HG03521 (cell line): Measurements from ENCODE around the gene RUNX2.
"Not testable (repeated sequence)": the region's sequence is repeated elsewhere in the genome, so short reads cannot be mapped to it uniquely, and the experiment has no call there.

Source experiments
- ATAC-seq: cut with Tn5 transposase; IDR thresholded peaks from one replicate; pipeline ENCODE4 v1.9.1; 2021; ENCODE audit warnings: mild to moderate bottlenecking, moderate library complexity; ENCODE audit not compliant: unreplicated experiment

Gene RUNX2

DNA sequence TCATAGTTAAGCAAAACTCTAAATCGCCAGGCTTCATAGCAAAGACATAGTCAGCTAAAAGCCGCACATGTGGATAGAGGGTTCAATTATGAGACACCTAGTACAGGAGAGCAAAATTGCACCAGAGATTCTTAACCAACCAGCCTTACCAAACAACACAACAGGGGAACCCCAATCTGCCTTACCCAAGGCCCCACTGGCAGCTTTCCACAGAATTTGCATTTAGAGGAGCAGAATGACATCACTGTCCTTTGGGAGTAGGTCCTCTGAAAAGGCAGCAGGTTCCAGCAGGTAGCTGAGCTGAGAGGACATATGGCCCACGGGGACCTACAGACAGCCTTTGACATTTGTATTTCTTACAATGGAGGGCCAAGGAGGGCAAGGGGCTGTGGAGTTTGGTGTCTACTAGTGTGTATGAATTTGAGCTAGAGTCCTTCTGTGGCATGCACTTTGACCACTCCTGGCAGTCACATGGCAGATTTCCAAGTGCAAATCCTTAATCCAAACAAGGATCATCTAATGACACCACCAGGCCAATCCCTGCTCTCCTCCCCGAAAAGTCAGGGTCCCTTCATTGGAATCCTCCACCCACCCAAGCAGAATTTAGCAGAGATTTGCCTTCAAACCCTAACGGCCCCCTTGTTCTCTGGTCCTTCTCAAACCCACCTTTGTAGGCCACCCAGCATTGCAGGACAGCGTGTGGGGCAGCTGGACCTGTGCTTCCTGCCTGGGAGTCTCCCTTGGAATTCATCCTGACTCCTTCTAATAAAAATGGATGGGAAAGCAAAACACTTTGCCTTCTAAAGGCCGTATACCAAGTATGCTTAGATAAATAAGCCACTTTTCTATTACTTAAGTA, 220.8 kb downstream of the RUNX2 start:
- ATAC-seq: peak; percentile 88

DNA sequence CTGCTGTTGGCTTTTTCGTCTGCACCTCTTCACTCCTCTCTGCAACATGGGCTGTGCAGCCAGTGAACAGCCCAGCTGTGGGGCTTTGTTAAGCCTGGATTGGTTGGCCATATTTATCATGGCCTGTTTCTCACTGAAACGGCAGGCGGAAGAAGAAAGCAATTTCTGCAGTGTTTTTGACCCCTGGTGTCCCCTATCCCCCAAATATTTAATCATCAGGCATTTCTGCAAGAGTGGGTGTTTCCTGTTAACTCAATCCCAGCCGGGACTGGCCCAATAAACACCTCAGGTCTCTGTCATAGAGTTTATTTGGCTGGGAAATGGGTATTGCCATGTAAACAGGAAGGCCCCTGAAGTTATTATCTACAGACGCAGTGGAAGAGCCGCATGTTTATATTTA, 224.4 kb downstream of the RUNX2 start:
- ATAC-seq: no peak

DNA sequence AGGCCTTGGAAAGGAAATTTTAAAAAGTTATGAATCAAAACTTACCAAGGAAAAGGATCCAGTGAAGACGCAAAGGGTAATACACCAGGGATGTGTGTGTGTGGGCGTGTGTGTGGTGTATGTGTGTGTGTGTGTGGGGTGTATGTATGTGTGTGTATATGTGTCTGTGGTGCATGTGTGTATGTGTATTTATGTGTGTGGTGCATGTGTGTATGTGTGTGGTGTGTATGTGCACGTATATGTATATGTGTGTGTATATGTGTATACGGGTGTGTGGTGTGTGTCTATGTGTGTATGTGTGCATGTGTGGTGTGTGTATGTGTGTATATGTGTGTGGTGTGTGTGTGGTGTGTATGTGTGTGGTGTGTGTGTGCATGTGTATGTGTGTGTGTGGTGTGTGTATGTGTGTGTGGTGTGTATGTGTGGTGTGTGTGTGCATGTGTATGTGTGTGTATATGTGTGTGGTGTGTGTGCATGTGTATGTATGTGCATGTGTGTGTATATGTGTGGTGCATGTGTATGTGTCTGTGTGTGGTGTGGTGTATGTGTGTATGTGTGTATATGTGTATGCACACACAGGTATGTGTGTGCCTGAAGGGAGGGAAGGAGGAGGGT, 225.7 kb downstream of the RUNX2 start:
- ATAC-seq: no peak

DNA sequence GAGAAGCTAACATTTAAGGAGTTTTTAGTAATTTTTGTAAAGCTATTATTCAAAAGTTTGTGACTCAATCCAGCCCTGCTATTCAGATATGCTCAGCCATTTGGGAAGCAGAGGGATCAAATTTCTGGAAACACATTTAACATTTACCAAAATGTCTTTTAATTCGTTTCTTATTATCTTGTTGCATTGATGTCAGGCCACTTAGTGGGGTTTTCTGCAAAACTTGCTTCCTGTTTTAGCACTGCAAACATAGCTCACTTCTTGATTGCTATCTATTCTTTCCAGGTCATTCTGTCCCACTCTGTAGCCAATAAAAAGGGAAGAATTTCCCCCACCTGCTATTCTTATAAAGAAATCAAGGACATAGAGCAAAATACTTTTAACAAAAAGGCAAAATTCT, 226.5 kb downstream of the RUNX2 start:
- no peak for ATAC-seq

DNA sequence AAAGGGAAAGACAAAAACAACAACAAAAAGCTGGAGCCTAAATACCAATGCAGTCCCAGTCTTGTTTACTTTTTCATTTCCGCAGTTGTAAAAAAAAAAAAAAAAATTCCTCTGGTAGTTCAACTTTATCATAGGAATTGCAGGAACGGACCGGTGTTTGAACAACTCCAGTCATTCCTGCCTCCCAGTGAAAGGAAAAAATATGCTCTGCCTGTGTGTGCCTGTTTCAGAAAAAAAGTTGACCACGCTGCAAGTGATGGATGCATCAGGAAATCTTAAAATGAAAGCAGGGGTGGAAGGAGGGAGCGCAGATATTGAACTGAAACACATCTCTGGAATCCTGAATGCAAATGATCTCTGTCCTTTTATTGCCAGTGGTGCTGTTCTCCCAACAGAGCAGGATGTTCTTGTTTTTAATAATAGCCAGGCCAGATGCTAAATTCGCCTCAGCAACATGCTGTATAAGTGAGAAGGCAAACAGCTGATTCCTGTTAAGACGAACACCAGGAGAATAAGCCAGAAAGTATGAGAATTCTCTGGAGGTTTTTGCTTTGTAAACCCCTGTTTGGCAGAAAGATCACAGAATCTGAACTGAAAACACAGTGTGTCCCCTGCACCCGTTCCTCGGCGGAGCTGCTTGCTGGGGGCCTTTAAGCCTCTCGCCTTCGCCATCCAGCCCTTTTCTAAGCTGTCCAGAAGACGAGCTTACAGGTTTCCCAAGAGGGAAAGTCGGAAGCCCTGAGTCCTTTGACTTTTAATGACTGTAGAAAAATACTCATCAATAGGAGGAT, 228.0 kb downstream of the RUNX2 start:
- ATAC-seq: no peak

DNA sequence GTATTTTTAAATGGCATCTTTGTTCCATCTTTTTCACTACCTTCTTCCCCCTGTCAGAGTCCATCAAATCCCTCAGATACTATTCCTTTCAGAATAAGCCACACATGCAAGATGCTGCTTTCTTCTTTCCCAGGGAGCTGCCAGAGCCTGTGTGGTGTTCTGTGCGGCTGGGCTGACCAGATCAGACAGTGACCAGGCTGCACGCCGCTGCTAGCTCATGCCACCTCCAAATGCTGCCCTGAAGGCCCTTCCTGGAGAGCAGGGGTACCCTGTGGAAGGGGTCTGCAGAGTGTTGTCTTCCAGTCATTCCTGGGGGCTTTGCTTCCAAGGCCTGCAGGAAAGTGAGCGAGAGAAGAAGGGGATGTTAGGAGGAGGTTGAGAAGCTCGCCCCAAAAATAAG, 228.7 kb downstream of the RUNX2 start:
- ATAC-seq: no peak

DNA sequence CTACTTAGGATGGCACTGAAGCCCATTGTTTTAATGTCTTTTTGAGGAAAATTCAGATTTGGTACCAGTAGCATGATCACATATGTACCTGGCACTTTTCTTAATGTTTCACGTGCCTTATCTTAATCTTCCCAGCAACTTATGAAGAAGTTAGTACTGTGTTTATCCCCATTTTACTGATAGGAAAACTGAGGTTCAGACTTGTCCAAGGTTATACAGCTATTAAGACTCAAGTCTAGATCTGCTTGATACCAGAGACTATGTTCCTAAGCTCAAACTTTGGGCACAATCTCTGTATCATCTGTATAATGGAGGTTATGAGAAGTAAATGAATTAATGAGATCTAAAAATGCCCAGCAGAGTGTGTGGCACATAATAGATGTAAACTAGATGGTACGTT, 229.3 kb downstream of the RUNX2 start:
- no peak for ATAC-seq

DNA sequence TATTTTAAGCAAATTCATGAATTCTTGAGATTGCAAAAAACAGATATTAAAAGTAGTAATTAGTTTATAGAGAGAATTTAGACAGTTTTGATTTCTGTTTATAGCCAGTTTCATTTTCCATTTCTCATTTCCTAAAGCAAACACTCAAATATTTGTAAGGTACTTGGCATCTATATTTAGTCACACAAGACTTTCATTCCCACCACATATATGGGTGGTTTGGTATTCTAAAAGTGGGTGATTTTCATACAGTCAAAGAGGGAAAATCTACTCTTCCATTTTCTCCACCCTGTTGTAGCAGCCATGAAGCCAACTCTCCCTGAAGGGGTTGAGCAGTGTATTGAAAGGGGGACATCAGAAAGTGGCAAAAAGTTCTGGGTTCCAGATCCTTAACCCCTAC, 230.7 kb downstream of the RUNX2 start:
- no peak for ATAC-seq

DNA sequence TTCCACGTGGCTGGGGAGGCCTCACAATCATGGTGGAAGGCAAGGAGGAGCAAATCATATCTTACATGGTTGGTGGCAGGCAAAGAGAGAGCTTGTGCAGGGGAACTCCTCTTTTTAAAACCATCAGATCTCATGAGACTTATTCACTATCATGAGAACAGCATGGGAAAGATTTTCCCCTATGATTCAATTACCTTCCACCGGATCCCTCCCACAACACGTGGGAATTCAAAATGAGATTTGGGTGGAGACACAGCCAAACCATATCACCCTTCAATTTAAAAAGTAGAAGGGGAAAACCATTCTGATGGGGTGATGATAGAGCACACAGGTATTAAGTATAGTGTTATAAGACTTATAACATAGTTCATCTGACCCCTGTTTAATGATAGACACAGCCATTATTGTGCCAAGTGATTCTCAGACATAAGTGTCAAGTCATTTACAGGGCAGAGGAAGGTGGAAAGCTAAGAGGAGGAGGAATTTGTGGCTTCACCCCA, 232.2 kb downstream of the RUNX2 start:
- ATAC-seq: not testable (repeated sequence)

DNA sequence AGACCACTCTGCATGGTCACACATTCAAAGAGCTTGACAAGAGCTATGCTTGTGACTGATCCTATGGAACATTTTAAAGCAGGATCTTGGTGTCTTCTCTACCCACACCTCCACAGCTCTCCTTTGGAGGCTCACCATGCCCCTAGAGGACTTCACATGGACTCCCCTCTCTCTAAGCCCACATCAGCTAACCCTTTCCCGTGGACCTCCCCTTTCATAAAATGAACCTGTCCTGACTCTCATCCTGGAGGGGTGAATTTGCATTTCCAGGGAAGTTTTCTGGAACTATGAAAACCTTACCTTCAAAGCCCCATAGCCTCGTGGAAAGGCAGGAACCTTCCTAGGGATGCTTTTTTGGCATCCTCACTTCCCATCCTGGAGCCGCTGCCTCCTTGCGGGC, 234.0 kb downstream of the RUNX2 start:
- no peak for ATAC-seq

DNA sequence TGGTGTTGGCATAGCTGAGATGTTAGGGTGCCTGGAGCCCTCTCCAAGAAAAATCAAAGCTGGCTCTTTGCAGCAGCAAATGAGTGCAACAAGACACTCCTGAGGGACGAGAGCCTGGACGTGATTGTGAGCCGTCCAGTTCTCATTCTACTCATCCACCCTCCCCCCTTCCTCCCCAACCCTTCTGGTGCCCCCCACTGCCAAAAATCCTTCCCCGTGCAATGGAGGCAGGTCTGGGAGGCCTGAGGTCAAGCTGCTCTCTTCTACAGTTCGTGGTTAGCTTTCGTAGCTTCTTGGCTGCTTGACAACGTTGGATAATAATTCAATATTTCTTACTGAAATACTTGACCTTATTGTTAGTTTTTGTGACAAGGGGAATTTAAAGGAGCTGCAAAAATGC, 234.9 kb downstream of the RUNX2 start:
- ATAC-seq: no peak

DNA sequence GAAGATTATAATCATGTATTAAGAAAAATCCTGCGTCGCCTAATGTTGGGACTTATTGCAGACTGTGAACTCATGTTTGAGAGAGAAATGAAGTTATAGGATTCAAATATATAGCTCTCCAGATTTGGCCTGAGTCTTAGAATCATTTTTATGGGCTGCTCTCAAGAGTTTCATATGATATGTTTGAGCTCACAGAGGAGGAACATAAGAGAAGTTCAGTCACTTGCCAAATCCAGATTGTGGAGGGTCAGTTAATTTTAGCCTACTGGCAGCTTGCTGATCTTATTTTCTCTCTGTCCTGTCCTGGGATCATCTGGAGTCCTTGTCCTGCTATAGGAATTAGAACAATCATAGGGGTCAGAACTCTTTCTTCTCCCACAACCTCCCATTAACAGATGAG, 235.7 kb downstream of the RUNX2 start:
- no peak for ATAC-seq

DNA sequence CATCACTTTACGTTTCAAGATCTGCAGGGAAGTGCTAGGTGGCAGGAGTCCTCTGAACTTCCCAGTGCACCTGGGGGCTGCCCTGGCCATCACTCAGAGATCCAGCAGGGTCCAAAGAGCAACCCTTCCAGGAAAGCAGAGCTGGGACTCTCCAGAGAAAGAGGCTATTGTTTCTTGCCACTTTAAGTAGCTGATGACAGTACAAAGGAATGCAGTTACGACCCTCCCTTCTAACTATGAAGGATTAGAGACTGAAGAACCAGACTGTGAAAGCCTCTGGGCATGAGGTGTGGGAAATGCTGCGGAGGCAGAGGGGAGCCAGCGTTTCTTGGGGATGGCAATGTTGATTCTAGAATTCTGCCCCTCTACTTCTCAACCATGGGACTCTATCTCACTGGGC, 238.8 kb downstream of the RUNX2 start:
- no peak for ATAC-seq

DNA sequence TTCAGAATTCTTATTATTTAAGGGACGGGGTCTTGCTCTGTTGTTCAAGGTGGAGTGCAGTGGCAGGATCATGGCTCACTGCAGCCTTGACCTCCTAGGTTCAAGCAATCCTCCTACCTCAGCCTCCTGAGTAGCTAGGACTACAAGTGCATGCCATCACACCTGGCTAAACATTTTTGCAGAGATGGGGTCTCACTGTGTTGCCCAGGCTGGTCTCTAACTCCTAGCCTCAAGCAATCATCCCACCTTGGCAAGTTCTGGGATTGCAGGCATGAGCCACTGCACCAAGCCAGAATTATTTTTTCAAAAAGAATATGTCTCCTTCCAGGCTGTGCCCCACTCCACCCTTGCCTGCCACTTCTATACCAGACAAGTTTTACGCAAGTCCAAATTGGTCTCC, 239.7 kb downstream of the RUNX2 start:
- no peak for ATAC-seq

DNA sequence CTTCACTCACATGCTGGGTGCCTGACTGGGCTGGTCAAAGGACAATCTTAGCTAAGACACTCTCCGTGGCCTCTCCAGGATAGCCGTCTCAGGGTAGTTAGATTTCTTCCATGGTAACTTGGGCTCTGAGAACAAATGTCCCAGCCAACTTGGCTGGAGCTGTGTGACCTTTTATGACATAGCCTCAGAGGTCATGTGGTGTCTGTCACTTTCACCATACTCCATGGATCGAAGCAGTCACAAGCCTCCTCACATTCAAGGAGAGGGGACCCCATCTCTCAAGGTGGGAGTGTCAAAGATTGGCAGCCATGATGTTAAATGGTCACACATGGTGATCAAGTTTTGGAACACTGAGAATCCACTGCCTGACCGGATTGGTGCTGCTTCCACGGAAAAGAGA, 240.5 kb downstream of the RUNX2 start:
- no peak for ATAC-seq

DNA sequence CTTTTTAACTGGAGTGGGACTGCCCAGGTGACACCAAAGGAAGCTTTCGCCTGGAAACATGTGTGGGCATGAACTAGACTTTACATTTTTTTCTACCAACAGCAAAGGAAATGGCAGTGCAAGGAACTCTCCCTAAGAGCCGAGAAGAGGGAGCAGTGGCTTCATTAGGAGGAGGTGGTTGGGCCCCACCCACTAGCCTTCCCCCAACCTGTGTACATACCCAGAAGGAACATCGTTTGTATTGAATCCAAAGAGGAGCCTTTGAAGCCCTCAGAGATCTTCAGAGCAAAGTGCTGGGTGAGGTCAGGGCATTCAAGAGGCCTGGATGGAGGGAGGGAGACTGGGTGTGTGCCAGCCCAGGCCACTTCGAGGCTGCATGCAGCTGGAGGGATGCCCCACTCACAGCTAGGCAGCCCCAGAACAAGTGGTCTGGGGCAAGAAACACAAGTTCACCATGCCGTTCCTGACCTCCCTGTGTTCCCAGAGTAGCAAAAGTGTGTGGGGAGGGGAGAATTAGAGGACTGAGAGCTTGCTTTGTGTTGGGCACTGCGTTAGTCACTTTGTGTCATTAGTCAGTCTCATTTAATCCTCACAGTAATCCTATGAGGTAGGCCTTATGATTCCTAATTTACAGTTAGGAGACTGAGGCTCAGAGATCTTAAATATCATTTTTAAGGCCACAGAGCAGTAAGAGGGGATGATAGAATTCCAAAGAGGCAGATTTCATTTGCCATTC, 241.2 kb downstream of the RUNX2 start:
- no peak for ATAC-seq

DNA sequence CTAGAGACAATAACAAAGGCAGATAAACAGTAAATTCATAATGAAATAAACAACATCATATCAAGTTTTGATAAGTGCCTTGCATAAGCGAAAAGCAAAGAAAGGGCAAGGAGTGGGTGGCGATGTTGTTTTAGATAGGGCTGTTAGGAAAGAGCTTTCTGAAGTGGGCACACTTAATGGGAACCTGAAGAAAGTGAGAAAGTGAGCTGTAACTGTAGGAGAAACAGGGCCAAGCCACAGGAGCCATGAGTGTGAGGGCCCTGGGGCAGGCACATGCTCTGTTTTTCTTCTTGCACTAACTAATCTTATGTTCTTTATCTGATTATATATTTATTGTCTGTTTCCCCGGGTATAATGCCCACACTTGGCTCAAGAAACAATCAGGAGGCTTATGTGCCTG, 243.0 kb downstream of the RUNX2 start:
- no peak for ATAC-seq

DNA sequence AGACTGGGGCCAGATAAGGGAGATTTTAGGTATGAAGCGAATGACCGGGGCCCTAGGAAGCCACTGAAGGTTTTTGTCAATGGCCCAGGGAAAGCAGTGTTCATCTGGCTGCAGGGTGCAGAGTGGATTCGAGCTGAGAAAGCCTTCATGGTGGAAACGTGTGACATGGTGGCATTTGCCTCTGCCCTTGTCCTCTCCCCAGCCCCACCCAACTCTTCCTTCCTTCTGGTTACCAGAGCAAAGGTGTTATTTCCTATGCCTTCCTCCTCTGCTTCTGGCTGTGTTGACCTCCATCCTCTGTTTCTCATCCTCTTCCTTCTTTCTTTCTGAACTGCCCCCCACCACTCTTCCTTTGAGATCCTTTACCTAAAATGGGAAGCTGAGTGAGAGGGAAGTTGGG, 244.7 kb downstream of the RUNX2 start:
- no peak for ATAC-seq

DNA sequence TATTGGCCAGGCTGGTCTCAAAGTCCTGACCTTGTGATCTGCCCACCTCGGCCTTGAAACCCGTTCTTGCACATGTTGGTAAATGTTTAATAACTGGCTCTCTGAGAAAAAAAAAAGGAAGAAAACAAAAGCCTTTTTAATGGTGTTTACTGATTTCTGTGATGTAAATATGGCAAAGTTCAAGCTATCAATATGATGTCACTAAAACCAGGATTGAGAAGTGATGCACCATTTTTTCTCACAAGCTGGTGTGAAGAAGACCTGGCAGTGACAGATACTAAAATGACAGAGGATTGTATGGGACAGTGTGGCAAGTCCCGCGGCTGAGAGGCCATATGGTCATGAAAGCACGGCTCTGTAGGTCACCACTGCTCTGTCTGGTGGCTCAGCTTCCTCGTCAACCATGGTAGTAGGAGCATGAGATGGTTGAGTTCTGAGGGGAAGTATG, 245.9 kb downstream of the RUNX2 start:
- ATAC-seq: no peak

DNA sequence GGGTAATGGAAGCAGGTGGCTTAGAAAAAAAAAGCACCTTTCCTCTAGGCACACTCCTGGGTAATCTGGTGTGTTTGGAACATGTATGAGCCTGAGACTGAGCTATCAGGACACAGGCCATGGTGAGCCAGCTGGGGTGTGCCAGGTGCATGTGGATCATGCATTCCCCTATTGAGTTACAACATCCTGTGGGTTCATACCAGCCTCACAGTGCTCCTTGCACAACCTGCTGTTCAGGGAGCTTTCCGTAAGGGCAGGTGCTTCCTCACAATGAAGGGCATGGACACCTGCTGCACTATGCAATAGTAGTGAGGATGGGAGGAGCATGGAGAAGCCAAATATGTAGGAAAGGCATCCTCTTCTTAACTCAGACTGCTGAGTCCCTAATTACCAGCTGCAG, 246.8 kb downstream of the RUNX2 start:
- no peak for ATAC-seq
